ENCODE measurements around the gene AFDN. TPM values are rescaled to one million over a fixed set of nuclear protein-coding genes. Genes with fewer than 3 reads are reported as not detected.

AFDN gene
- polyA plus RNA-seq, 1 of the 3 experiments (the other 2 are of a cell fraction), result 25.1 TPM

- Histone ChIP-seq H4K20me1 (ENCODE audit: insufficient read depth) (no peaks in the 10 kb centered on the region), H3K36me3 (replicated peaks in 1 of 2; ENCODE audit: control insufficient read depth in 1 of 2, insufficient read depth in 2 of 2, low read length in 1 of 2) (no peaks in the 10 kb centered on the region), H3K4me1 (ENCODE audit: control insufficient read depth in 1 of 2, insufficient read depth in 2 of 2, low read depth in 1 of 2, low read length in 1 of 2) (peaks cover 0 to 16% of the 10 kb centered on the region in 2 experiments; a peak in 1 of 4 replicates), H3K79me2 (ENCODE audit: insufficient read depth) (no peaks in the 10 kb centered on the region), H3K4me3 (ENCODE audit: low read depth in 2 of 2, low read length in 1 of 2) (no peak overlapping the region), H3K9ac (no peak overlapping the region), H3K27me3 (ENCODE audit: insufficient read depth) (no peaks in the 10 kb centered on the region), H3K27ac (ENCODE audit: low read depth in 2 of 2, low read length in 1 of 2) (no peak overlapping the region), H3K4me2 (no peak overlapping the region), H3K9me2 (no peaks in the 10 kb centered on the region), H3K9me3 (no peaks in the 10 kb centered on the region), H2AFZ (ENCODE audit: low read depth) (no peak overlapping the region), H3F3A (replicated peaks; ENCODE audit: insufficient read depth) (no peaks in the 10 kb centered on the region)
- ChIA-PET POLR2A (no interaction called here), CTCF (no interaction called here)
- DNase-seq, result no peak
- no peak for TF ChIP-seq NFIC (IDR thresholded peaks at IDR 0.05; ENCODE audit: borderline replicate concordance)
- TF ChIP-seq, protein P1, sequence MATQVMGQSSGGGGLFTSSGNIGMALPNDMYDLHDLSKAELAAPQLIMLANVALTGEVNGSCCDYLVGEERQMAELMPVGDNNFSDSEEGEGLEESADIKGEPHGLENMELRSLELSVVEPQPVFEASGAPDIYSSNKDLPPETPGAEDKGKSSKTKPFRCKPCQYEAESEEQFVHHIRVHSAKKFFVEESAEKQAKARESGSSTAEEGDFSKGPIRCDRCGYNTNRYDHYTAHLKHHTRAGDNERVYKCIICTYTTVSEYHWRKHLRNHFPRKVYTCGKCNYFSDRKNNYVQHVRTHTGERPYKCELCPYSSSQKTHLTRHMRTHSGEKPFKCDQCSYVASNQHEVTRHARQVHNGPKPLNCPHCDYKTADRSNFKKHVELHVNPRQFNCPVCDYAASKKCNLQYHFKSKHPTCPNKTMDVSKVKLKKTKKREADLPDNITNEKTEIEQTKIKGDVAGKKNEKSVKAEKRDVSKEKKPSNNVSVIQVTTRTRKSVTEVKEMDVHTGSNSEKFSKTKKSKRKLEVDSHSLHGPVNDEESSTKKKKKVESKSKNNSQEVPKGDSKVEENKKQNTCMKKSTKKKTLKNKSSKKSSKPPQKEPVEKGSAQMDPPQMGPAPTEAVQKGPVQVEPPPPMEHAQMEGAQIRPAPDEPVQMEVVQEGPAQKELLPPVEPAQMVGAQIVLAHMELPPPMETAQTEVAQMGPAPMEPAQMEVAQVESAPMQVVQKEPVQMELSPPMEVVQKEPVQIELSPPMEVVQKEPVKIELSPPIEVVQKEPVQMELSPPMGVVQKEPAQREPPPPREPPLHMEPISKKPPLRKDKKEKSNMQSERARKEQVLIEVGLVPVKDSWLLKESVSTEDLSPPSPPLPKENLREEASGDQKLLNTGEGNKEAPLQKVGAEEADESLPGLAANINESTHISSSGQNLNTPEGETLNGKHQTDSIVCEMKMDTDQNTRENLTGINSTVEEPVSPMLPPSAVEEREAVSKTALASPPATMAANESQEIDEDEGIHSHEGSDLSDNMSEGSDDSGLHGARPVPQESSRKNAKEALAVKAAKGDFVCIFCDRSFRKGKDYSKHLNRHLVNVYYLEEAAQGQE (IDR thresholded peaks at IDR 0.05; ENCODE audit: low read depth, low read length), result no peak
- no peak for TF ChIP-seq ELF1 (IDR thresholded peaks at IDR 0.05)
- TF ChIP-seq TCF12 (IDR thresholded peaks at IDR 0.05), result no peak
- TF ChIP-seq SIN3A (IDR thresholded peaks at IDR 0.05; ENCODE audit: borderline replicate concordance, low read depth, low read length), result no peak
- TF ChIP-seq MXI1 (IDR thresholded peaks at IDR 0.05; ENCODE audit: low read depth, low read length), result no peak
- TF ChIP-seq ZBTB33 (IDR thresholded peaks at IDR 0.05; ENCODE audit: borderline replicate concordance, low read depth), result no peak
- TF ChIP-seq PBX3 (IDR thresholded peaks at IDR 0.05), result no peak
- no peak for TF ChIP-seq CHD2 (IDR thresholded peaks at IDR 0.05; ENCODE audit: low read length, partially characterized antibody)
- no peak for TF ChIP-seq JUND (IDR thresholded peaks at IDR 0.05)
- 58% methylated on average over 3 of the region's 3 CpGs for WGBS (ENCODE audit: low lambda C conversion rate)
Observed at GRCh38 chr6:167802339-167802738, 24.4 kb upstream of the AFDN start.

DNA sequence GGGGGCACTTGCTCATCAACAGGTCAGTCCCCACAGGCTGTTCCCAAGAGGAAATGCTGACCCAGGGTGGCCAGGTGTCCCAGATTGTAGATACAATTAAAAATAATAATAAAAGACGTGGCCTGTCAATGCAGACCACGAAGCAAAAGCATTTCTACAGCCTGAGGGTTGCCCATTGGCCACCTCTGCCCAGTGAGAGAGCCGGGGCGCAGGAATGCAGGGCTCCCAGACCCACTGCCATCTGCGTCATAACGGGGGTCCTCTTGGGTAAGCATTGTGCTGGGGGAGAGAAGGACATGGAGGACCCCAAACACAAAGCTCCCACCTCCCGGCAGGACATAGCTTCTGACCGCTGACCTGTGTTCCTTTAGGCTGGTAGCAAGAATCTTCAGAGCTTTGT lies 22.9 kb upstream of the AFDN start:
- Histone ChIP-seq H3F3A (replicated peaks; ENCODE audit: insufficient read depth) (no peaks in the 10 kb centered on the region), H3K79me2 (ENCODE audit: insufficient read depth) (no peaks in the 10 kb centered on the region), H2AFZ (ENCODE audit: low read depth) (no peak overlapping the region), H3K27ac (ENCODE audit: low read depth in 2 of 2, low read length in 1 of 2) (no peak overlapping the region), H4K20me1 (ENCODE audit: insufficient read depth) (no peaks in the 10 kb centered on the region), H3K36me3 (replicated peaks in 1 of 2; ENCODE audit: control insufficient read depth in 1 of 2, insufficient read depth in 2 of 2, low read length in 1 of 2) (no peaks in the 10 kb centered on the region), H3K9me2 (no peaks in the 10 kb centered on the region), H3K4me2 (no peak overlapping the region), H3K9me3 (no peaks in the 10 kb centered on the region), H3K4me1 (ENCODE audit: control insufficient read depth in 1 of 2, insufficient read depth in 2 of 2, low read depth in 1 of 2, low read length in 1 of 2) (peaks cover 0 to 13% of the 10 kb centered on the region in 2 experiments; a peak in 1 of 4 replicates), H3K9ac (no peak overlapping the region), H3K4me3 (ENCODE audit: low read depth in 2 of 2, low read length in 1 of 2) (no peak overlapping the region), H3K27me3 (ENCODE audit: insufficient read depth) (no peaks in the 10 kb centered on the region)
- no peak for DNase-seq
- ChIA-PET POLR2A (no interaction called here), CTCF (no interaction called here)
- WGBS (ENCODE audit: low lambda C conversion rate), result 87% methylated on average over 5 of the region's 8 CpGs
- TF ChIP-seq EP300 (IDR thresholded peaks at IDR 0.05; ENCODE audit: borderline replicate concordance in 1 of 2, low read depth in 1 of 2, low read length in 1 of 2), result no peak
- no peak for TF ChIP-seq MXI1 (IDR thresholded peaks at IDR 0.05; ENCODE audit: low read depth, low read length)
- no peak for TF ChIP-seq FOSL2 (IDR thresholded peaks at IDR 0.05; ENCODE audit: borderline replicate concordance, low read depth)
- TF ChIP-seq RAD21 (IDR thresholded peaks at IDR 0.05; ENCODE audit: low read length), result no peak
- TF ChIP-seq, protein P2, sequence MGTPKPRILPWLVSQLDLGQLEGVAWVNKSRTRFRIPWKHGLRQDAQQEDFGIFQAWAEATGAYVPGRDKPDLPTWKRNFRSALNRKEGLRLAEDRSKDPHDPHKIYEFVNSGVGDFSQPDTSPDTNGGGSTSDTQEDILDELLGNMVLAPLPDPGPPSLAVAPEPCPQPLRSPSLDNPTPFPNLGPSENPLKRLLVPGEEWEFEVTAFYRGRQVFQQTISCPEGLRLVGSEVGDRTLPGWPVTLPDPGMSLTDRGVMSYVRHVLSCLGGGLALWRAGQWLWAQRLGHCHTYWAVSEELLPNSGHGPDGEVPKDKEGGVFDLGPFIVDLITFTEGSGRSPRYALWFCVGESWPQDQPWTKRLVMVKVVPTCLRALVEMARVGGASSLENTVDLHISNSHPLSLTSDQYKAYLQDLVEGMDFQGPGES (IDR thresholded peaks at IDR 0.05; ENCODE audit: low read depth, low read length), result no peak
- no peak for TF ChIP-seq NFIC (IDR thresholded peaks at IDR 0.05; ENCODE audit: borderline replicate concordance)
- TF ChIP-seq FOXJ3 (CRISPR knock-in tag; IDR thresholded peaks at IDR 0.05), result no peak
- no peak for TF ChIP-seq ELF1 (IDR thresholded peaks at IDR 0.05)
- no peak for TF ChIP-seq SMC3 (IDR thresholded peaks at IDR 0.05; ENCODE audit: low read depth, low read length)
- no peak for TF ChIP-seq ZBTB33 (IDR thresholded peaks at IDR 0.05; ENCODE audit: borderline replicate concordance, low read depth)
- no peak for TF ChIP-seq TEAD4 (IDR thresholded peaks at IDR 0.05; ENCODE audit: borderline replicate concordance, insufficient read depth)
- TF ChIP-seq RCOR1 (IDR thresholded peaks at IDR 0.05; ENCODE audit: low read length), result no peak
